GM21529 (cell line): ENCODE results near the gene CLIP3.

Source experiments
- ATAC-seq: cut with Tn5 transposase; IDR thresholded peaks from one replicate; pipeline ENCODE4 v1.9.1; 2021; ENCODE audit not compliant: unreplicated experiment

Gene CLIP3

GRCh38 chr19:36009633-36010379, 22.9 kb downstream of the CLIP3 start:
- no peak for ATAC-seq

- no peak for ATAC-seq
These were observed 23.5 kb downstream of the CLIP3 start for GRCh38 chr19:36009220-36009619.

- ATAC-seq: no peak
These were observed 24.2 kb downstream of the CLIP3 start, which contains the start of gene SYNE4 for GRCh38 chr19:36008336-36008978. Gene SYNE4 (minus strand): TSS chr19:36008813. CDS start chr19:36008681, 132 bp downstream.

- no peak for ATAC-seq
These were observed 25.7 kb downstream of the CLIP3 start for GRCh38 chr19:36006955-36007354.

GRCh38 chr19:36003284-36003683, 29.4 kb downstream of the CLIP3 start:
- no peak for ATAC-seq

GRCh38 chr19:36001605-36002004, 31.1 kb downstream of the CLIP3 start:
- no peak for ATAC-seq

GRCh38 chr19:35996777-35997176, 35.9 kb downstream of the CLIP3 start:
- no peak for ATAC-seq

GRCh38 chr19:35995048-35995993, 37.4 kb downstream of the CLIP3 start, which contains the start of gene SDHAF1:
Gene SDHAF1 (plus strand): TSS chr19:35995188. CDS start chr19:35995275, 87 bp downstream.
- peak; percentile 87 for ATAC-seq

- no peak for ATAC-seq
These were observed 38.6 kb downstream of the CLIP3 start for GRCh38 chr19:35993923-35994598.

- ATAC-seq: no peak
These were observed 39.5 kb downstream of the CLIP3 start for GRCh38 chr19:35992907-35993765.

- no peak for ATAC-seq
These were observed 40.8 kb downstream of the CLIP3 start for GRCh38 chr19:35991731-35992450.

GRCh38 chr19:35990771-35991730, 41.6 kb downstream of the CLIP3 start:
- no peak for ATAC-seq

- ATAC-seq: no peak
These were observed 42.5 kb downstream of the CLIP3 start for GRCh38 chr19:35990156-35990555.

- ATAC-seq: no peak
These were observed 43.8 kb downstream of the CLIP3 start for GRCh38 chr19:35988824-35989223.

GRCh38 chr19:35987571-35987896, 45.1 kb downstream of the CLIP3 start:
- no peak for ATAC-seq

GRCh38 chr19:35986664-35987570, 45.8 kb downstream of the CLIP3 start:
- ATAC-seq: no peak

- ATAC-seq: no peak
These were observed 46.6 kb downstream of the CLIP3 start for GRCh38 chr19:35986111-35986510.
